ENCODE results near the gene PNRC1.

- TF ChIP-seq CTCF (conservative IDR thresholded peaks at IDR 0.05; ENCODE audit: low read depth, low read length), result no peak
- TF ChIP-seq RAD21 (IDR thresholded peaks at IDR 0.05; ENCODE audit: low read length), result no peak
- TF ChIP-seq POLR2A (IDR thresholded peaks at IDR 0.05; ENCODE audit: low read depth, low read length), result no peak
- TF ChIP-seq SMC3 (IDR thresholded peaks at IDR 0.05; ENCODE audit: low read depth, low read length), result no peak
- TF ChIP-seq MXI1 (IDR thresholded peaks at IDR 0.05; ENCODE audit: borderline replicate concordance, low read depth, low read length), result no peak
- TF ChIP-seq ELK1 (IDR thresholded peaks at IDR 0.05; ENCODE audit: borderline replicate concordance, low read depth, low read length), result no peak
- TF ChIP-seq RFX5 (IDR thresholded peaks at IDR 0.05; ENCODE audit: low read depth, low read length), result no peak
- no peak for TF ChIP-seq CHD1 (IDR thresholded peaks at IDR 0.05; ENCODE audit: low read depth, low read length)
- TF ChIP-seq USF2 (IDR thresholded peaks at IDR 0.05; ENCODE audit: low read depth, low read length), result no peak
These were observed 13.5 kb upstream of the PNRC1 start for GRCh38 chr6:89066940-89067646.

Data from IMR-90 (cell line).